PC-9 (cell line): ENCODE measurements around the gene SLN. TPM values are rescaled to one million over a fixed set of nuclear protein-coding genes. Genes with fewer than 3 reads are reported as not detected.
"Not testable (repeated sequence)": the region's sequence is repeated elsewhere in the genome, so short reads cannot be mapped to it uniquely, and the experiment has no call there.

Source experiments
- Bru-seq: library from RNA; stranded (reverse); fragments of 400-500 nt; gene quantifications from one replicate; lab custom pipeline; 2021; lab: Mats Ljungman, UMichigan
- BruChase-seq, 2 experiments: library from RNA; stranded (reverse); fragments of 400-500 nt; gene quantifications; one replicate each; lab custom pipeline; 2021; lab: Mats Ljungman, UMichigan
- BruUV-seq: library from RNA; stranded (reverse); fragments of 400-500 nt; replicated peaks from 2 replicates; lab custom pipeline; 2021; lab: Mats Ljungman, UMichigan
- CTCF ChIA-PET: fragments of 300-600 bp; sonication (Branson Sonifier 250); formaldehyde crosslinking; loops from one replicate; lab custom pipeline; 2022; ENCODE audit warnings: antibody characterized with exemption; lab: Charles Lee
- POLR2A ChIA-PET: fragments of 300-600 bp; sonication (Branson Sonifier 250); formaldehyde crosslinking; loops from one replicate; lab custom pipeline; 2022; ENCODE audit warnings: antibody characterized with exemption; ENCODE audit not compliant: unreplicated experiment; lab: Charles Lee
- DNase-seq, 2 experiments: peaks; one replicate each; pipeline versions ENCODE4 v3.0.0 to v3.0.0-alpha.2; 2015 to 2022; ENCODE audit warnings: mixed read lengths in 1 of 2
- H2AFZ ChIP-seq: fragments of 200-600 bp; sonication (generic); 2 replicates; pipeline ENCODE4 v1.8.1; 2017; ENCODE audit warnings: antibody characterized with exemption
- H3F3A ChIP-seq: fragments of 200-600 bp; sonication (generic); 2 replicates; pipeline ENCODE4 v1.8.1; 2017; ENCODE audit warnings: antibody characterized with exemption, mild to moderate bottlenecking, low read depth; ENCODE audit not compliant: insufficient read depth
- H3K27ac ChIP-seq: fragments of 200-600 bp; sonication (generic); 2 replicates; pipeline ENCODE4 v1.6.1; 2016; ENCODE audit warnings: mixed run types
- H3K27me3 ChIP-seq: fragments of 200-600 bp; sonication (generic); 2 replicates; pipeline ENCODE4 v1.6.1; 2016; ENCODE audit warnings: low read depth, mixed run types; ENCODE audit not compliant: insufficient read depth
- H3K36me3 ChIP-seq: fragments of 200-600 bp; sonication (generic); 2 replicates; pipeline ENCODE4 v1.6.1; 2016; ENCODE audit warnings: low read depth, mixed run types
- H3K4me1 ChIP-seq: fragments of 200-600 bp; sonication (generic); replicated peaks from 2 replicates; pipeline ENCODE4 v1.6.1; 2016; ENCODE audit warnings: mixed run types; ENCODE audit not compliant: insufficient read depth
- H3K4me2 ChIP-seq: fragments of 200-600 bp; sonication (generic); 2 replicates; pipeline ENCODE4 v1.6.1; 2017; ENCODE audit warnings: mixed run types
- H3K4me3 ChIP-seq: fragments of 200-600 bp; sonication (generic); 2 replicates; pipeline ENCODE4 v1.6.1; 2016; ENCODE audit warnings: mixed run types
- H3K79me2 ChIP-seq: fragments of 200-600 bp; sonication (generic); 2 replicates; pipeline ENCODE4 v1.6.1; 2017; ENCODE audit warnings: low read depth, mixed run types
- H3K9me2 ChIP-seq: fragments of 200-600 bp; sonication (generic); 2 replicates; pipeline ENCODE4 v1.8.1; 2017; ENCODE audit warnings: mild to moderate bottlenecking; ENCODE audit not compliant: insufficient read depth
- H3K9me3 ChIP-seq: fragments of 200-600 bp; sonication (generic); 2 replicates; pipeline ENCODE4 v1.8.1; 2016; ENCODE audit warnings: low read depth; ENCODE audit not compliant: insufficient read depth
- H4K20me1 ChIP-seq: fragments of 200-600 bp; sonication (generic); 2 replicates; pipeline ENCODE4 v1.8.1; 2017; ENCODE audit not compliant: insufficient read depth
- CTCF ChIP-seq: fragments of 200-600 bp; sonication (generic); conservative IDR thresholded peaks from 2 replicates; pipeline ENCODE4 v1.6.1; 2017; ENCODE audit warnings: mixed run types, antibody characterized with exemption, mild to moderate bottlenecking, moderate library complexity
- EZH2 ChIP-seq: fragments of 200-600 bp; sonication (generic); IDR thresholded peaks from 2 replicates; pipeline ENCODE4 v1.8.0; 2017; ENCODE audit warnings: antibody characterized with exemption, low read depth
- intact Hi-C: fragments of 100-400 bp; cut with micrococcal nuclease; formaldehyde crosslinking; loops from one replicate; pipeline ENCODE4 v1.10.0; 2022; ENCODE audit not compliant: unreplicated experiment
- long read RNA-seq: library from polyadenylated mRNA; stranded (forward); transcript quantifications from one replicate; pipeline ENCODE4 v2.0.0, GENCODE V29; 2022
- total RNA-seq: library from RNA; stranded (reverse); gene quantifications from 2 replicates; pipeline ENCODE4 v1.2.3, GENCODE V29; 2021

The SLN gene
- not detected in 2 replicates for total RNA-seq
- Bru-seq, nascent RNA: percentile 6 among the genes with signal in this experiment
- BruChase-seq, experiment 1, labeled RNA remaining after a 2-hour chase: percentile 9 among the genes with signal in this experiment
- percentile 13 among the genes with signal in this experiment for BruChase-seq, experiment 2, labeled RNA remaining after a 6-hour chase
- long read RNA-seq: 0 reads

GRCh38 chr11:107711861-107712755 lies at the start of gene SLN:
Gene SLN, minus strand, starts transcription at chr11:107712056.
- POLR2A ChIA-PET: no interaction called here
- no peak for TF ChIP-seq CTCF
- no peak for TF ChIP-seq EZH2

GRCh38 chr11:107758719-107759355 lies 47.0 kb upstream of the SLN start:
- POLR2A ChIA-PET, H3K4me3 ChIP-seq, DNase-seq, intact Hi-C loops, H3K9me2 ChIP-seq, BruUV-seq, H3F3A ChIP-seq, CTCF ChIA-PET, H2AFZ ChIP-seq, H3K9me3 ChIP-seq, H4K20me1 ChIP-seq, H3K4me1 ChIP-seq, H3K36me3 ChIP-seq, H3K4me2 ChIP-seq, H3K79me2 ChIP-seq, H3K27me3 ChIP-seq, H3K27ac ChIP-seq: not testable (repeated sequence)

More at GRCh38 chr11:107711861-107712755, at the start of gene SLN:
- no peaks in the 10 kb centered on the region for H3K79me2 ChIP-seq
- H3F3A ChIP-seq: no peaks in the 10 kb centered on the region
- no peak within 1 kb of the TSS for H2AFZ ChIP-seq
- intact Hi-C loops: no loop called here
- no peaks in the 10 kb centered on the region for H4K20me1 ChIP-seq
- H3K4me3 ChIP-seq: no peak within 1 kb of the TSS
- no peaks in the 10 kb centered on the region for H3K4me1 ChIP-seq
- no peaks in the 10 kb centered on the region for H3K9me2 ChIP-seq
- H3K9me3 ChIP-seq: no peaks in the 10 kb centered on the region
- DNase-seq: no peak
- no peaks in the 10 kb centered on the region for H3K27me3 ChIP-seq
- BruUV-seq: no TSS peak
- no peak within 1 kb of the TSS for H3K27ac ChIP-seq
- H3K36me3 ChIP-seq: no peaks in the 10 kb centered on the region
- H3K4me2 ChIP-seq: no peak within 1 kb of the TSS
- CTCF ChIA-PET: no interaction called here

- CTCF ChIA-PET: no interaction called here
- Histone ChIP-seq H4K20me1 (no peaks in the 10 kb centered on the region), H3K27me3 (no peaks in the 10 kb centered on the region), H3K36me3 (no peaks in the 10 kb centered on the region), H3K9me3 (no peaks in the 10 kb centered on the region), H3K27ac (no peak overlapping the region), H3K79me2 (no peaks in the 10 kb centered on the region), H3F3A (no peaks in the 10 kb centered on the region), H3K4me1 (no peaks in the 10 kb centered on the region), H3K4me3 (no peak overlapping the region), H3K4me2 (no peak overlapping the region), H2AFZ (no peak overlapping the region), H3K9me2 (no peaks in the 10 kb centered on the region)
- TF ChIP-seq EZH2 (no peak), CTCF (no peak; the same call in 1 of the 2 replicates)
- intact Hi-C loops: no loop called here
- BruUV-seq: no TSS peak
- no peak for DNase-seq
- POLR2A ChIA-PET: no interaction called here
Observed at GRCh38 chr11:107757661-107758060, 45.8 kb upstream of the SLN start.
